SIG-M5 (cell line): ENCODE measurements around the gene RIMS1.
"Not testable (repeated sequence)": the region's sequence is repeated elsewhere in the genome, so short reads cannot be mapped to it uniquely, and the experiment has no call there.

Source experiments
- DNase-seq: peaks from one replicate; lab custom pipeline; 2025; lab: John Stamatoyannopoulos, UW

RIMS1 gene

GRCh38 chr6:71977884-71978283 is 91.5 kb downstream of the RIMS1 start:
- no peak for DNase-seq

DNA sequence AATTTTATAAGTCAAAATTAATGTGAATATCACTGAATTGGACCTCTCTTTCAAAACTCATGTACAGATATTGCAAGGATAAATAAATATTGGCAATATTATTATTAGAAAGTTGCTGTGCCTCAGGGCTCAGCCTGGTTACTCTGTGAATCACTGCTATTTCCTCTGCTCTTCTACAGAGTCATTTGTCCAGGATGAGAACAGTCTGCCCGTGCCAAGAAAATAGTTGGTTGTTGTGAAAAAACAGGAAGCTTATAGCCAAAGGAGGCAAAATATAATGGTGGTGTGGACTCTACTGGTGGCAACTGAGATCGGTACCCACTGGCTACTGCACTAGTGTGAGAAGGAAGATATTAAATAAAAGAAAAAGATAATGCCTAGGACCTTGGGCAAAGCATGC is 93.6 kb downstream of the RIMS1 start:
- no peak for DNase-seq

- no peak for DNase-seq
Measured at GRCh38 chr6:71982389-71982788, 96.0 kb downstream of the RIMS1 start.

DNA sequence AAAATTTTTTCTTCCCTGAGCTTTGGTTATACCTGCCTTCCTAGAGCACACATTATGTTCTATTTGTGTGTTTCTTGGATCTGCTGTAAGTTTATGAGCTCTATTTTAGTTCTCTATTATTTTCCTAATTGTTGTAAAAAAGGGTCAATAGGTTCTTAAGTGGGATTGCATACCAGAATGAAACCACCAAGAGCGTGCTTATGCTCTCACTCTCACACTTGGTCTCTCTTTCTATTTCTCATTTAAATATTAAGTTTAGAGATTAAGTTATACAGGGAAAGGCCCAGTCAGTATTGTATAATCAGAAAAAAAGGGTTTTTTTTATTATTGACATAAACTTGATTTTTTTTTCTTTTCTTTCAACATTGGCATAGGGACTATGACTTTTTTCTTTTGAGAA is 96.8 kb downstream of the RIMS1 start:
- no peak for DNase-seq

- DNase-seq = no peak
Measured at GRCh38 chr6:71994705-71995271, 108.4 kb downstream of the RIMS1 start.

DNA sequence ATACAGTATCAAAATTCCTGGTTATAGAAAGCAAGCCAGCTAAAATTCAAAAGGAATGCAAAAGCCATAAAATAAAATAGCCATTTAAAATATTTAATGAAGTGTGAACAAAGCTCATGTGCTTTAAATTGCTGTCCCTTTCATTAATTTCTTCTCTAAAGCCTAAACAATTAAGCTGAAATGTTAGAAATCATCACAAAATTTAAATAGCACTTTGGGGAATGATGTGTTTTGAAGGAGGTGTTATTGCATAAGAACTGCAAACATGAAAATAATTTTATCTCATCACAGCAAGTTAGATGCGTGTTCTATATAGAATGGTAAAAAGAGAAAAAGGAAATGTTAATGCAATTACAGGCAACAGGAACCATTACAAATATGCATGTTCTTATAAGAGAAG is 111.0 kb downstream of the RIMS1 start:
- no peak for DNase-seq

DNA sequence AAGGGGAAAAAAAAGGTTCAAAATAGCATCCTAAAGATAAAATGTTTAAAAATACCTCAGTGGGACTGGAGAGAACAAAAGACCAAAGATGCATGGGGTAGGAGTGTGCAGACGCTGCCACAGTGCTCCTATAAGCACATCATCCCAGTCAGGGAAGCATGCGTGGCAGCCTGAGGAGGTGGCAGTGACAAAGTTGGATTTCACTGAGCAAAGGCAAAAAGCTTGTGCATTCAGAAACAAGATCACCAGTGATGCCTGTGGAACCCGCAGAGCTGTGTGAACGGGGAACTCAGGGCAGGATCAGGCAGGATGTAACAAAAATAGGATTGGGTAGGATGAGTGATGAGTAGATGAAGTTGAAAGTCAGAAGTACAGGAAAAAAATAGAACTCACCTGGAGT is 116.1 kb downstream of the RIMS1 start:
- no peak for DNase-seq

DNA sequence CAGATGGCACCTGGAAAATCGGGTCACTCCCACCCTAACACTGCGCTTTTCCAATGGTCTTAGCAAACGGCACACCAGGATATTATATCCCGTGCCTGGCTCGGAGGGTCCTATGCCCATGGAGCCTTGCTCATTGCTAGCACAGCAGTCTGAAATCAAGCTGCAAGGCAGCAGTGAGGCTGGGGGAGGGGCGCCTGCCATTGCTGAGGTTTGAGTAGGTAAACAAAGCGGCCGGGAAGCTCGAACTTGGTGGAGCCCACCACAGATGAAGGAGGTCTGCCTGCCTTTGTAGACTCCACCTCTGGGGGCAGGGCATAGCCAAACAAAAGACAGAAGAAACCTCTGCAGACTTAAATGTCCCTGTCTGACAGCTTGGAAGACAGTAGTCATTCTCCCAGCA is 120.2 kb downstream of the RIMS1 start:
- DNase-seq = not testable (repeated sequence)

DNA sequence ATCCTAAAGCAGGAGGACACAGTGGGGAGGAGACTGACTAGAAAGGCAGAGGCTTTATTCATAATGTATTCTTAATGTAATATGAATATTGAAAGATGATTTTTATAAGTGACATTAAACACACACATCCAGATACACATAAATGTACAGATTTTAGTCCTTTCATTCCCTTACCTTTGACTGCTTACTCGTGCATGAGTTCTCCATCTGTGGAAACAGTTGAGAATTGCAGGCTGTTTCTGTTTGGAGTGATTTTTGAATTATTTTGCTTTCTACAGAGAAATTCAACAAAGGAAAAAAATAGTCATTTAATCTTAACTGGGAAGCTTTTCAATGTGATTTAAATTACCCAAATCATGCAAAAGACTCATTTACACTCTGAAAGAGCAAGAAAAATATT is 136.5 kb downstream of the RIMS1 start:
- DNase-seq = no peak

- no peak for DNase-seq
Measured at GRCh38 chr6:72031471-72031870, 145.1 kb downstream of the RIMS1 start.

GRCh38 chr6:72032086-72032485 is 145.7 kb downstream of the RIMS1 start:
- DNase-seq = no peak

GRCh38 chr6:72035486-72035885 is 149.1 kb downstream of the RIMS1 start:
- DNase-seq = no peak

DNA sequence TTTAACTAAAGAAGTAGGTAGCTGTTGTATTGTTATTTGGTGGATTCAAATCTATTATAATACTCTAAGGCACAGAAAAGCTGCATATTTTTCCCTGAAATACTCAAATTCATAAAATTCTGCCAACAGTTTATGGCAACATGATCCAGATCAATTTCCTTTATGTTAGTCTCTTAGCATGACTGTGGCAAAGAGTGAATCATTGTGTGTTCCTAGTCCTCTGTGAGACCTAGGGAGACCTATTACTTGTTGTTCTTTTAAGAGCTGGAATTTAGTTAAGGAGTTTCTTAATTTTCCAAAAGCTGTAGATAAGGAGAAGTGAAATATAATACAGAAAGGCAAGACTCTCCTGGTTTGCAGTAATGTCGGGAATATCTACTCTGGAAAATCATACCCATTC is 149.6 kb downstream of the RIMS1 start:
- no peak for DNase-seq

DNA sequence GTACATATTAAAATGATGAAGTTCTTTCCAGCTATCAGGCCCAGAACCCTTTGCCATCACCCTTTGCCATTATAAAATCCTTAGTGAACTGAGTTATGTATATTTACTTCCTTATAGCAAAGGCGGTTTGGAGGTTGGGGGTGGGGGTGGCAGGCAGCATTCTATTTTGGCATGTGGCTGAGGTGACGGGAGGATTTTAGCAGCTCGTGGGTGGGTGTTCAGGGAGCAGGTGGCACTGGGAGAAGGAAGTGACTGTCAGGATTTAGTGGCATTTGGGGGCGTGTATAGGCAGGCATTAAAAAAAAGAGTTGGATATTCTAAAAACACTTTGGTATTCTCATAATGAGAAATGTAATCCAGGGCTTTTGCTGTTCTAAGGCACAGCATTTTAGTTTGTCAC is 150.7 kb downstream of the RIMS1 start:
- DNase-seq = no peak

DNA sequence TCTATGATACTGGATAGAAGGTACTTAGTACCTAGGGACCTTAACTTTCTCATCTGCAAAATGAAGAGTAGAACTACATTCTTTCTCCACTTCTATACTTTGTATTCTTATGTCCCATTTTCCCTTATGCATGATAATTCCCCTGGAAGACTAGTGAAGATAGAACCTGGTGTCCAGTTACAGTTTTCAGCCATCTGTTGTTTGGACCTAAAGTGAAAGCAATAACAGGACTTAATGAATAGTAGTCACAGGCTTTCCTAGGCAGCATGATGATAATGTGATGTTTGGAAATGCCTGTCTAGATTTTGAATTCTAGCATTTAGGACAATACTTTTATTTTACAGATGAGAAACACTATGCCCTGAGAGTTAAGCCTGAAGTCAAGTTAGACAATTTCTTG is 153.8 kb downstream of the RIMS1 start:
- no peak for DNase-seq

- DNase-seq = no peak
Measured at GRCh38 chr6:72042088-72042487, 155.7 kb downstream of the RIMS1 start.

- no peak for DNase-seq
Measured at GRCh38 chr6:72048080-72048479, 161.7 kb downstream of the RIMS1 start.

GRCh38 chr6:72049376-72049775 is 163.0 kb downstream of the RIMS1 start:
- no peak for DNase-seq

DNA sequence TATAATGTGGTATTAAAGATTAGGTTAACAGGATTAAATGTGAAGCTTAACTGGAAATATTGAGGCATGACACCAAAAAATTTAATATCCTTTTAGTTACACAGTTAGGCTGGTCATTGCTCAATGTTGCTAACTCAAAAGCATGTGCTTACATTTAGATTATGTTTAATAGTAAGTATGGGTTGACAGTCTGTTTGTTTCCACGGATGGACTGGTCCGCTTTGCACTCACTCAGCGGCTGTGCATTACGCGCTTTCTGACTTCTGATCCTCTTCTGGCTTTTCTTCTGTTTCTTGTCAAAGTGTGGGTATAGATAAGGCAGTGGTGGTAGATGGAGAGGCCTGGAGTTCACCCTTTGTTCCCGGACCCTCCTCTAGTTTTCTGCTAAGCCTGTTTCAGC is 174.9 kb downstream of the RIMS1 start:
- no peak for DNase-seq

- DNase-seq = no peak
Measured at GRCh38 chr6:72064399-72064975, 178.1 kb downstream of the RIMS1 start.

DNA sequence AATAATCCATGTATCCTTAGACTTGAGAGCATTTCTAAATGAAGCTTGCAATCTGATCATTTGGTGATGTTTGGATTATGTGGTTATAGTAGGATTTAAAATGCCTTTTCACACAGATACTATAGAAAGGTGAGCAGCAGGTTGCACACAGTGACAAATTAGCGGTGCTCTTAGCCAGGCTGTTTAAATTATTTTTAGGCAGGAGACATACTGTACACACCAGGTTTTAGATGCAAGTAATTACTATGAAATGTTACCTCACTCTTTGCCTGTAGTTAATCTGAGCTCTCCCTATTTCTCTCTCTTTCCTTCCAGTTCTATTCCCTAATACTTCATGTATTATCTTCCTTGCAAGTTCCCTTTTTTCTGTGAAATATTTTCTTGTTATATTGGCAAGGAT is 191.7 kb downstream of the RIMS1 start:
- DNase-seq = no peak

DNA sequence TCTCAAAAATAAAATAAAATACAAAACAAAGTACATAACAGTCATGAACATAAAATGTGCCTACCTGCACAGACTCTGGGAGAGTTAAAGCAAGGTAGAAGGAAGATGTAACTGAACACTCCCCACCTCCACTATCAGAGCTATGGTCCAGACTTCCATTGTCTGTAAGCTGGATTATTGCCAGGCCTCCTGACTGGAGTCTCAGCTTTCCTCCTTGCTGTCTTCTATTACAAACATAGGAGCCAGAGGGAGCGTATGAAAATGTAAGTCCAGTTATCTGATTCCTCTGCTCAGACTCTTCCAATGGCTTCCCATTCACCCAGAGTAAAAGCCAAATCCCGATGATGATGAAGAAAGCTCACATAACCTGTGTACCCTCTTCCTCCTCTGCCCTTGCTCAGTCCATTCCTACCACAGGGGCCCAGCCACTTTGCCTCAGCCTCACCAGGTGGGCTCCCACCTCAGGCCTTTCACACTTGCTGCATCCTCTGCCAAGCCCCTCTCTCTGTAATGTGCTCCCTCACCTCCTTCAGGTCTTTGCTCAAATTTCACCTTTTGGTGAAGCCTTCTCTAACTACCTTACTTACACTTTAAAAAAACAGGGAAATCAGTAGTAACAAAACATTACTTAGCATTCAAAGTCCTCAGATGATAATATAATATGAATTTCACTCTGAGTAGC is 194.1 kb downstream of the RIMS1 start:
- no peak for DNase-seq

GRCh38 chr6:72081871-72082270 is 195.5 kb downstream of the RIMS1 start:
- DNase-seq = no peak

DNA sequence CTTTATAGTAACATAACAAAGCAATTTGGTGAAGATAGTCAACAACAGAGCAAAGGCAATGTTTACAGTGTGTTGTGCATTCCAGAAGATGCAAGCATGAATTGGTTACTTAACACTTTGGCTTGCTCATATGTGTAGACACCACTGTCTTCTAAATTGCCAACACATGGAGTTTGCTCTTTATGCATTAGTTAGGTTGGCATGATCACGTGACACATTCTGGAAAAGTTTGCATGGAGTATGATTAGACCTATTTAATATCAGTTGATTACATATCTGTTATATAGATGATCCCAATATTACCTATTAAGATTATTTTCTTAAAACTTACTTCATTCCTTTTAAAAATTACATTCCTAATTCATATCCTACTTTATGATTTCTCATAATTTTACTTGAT is 197.6 kb downstream of the RIMS1 start:
- no peak for DNase-seq
